GM19395 (cell line): ENCODE measurements around the gene LYZ.
"Not testable (repeated sequence)": the region's sequence is repeated elsewhere in the genome, so short reads cannot be mapped to it uniquely, and the experiment has no call there.

ENCODE experiments used
- ATAC-seq: cut with Tn5 transposase; IDR thresholded peaks from one replicate; pipeline ENCODE4 v1.9.1; 2021; ENCODE audit warnings: mild to moderate bottlenecking, moderate library complexity; ENCODE audit not compliant: unreplicated experiment

The LYZ gene

GRCh38 chr12:69348162-69348938, at the start of gene LYZ:
Gene LYZ (plus strand): TSS chr12:69348381. CDS start chr12:69348409, 28 bp downstream.
- no peak for ATAC-seq

- ATAC-seq, result no peak
Observed at GRCh38 chr12:69298947-69299346, 49.2 kb upstream of the LYZ start.

- no peak for ATAC-seq
Observed at GRCh38 chr12:69304284-69304683, 43.9 kb upstream of the LYZ start.

GRCh38 chr12:69309461-69309860, 38.7 kb upstream of the LYZ start:
- no peak for ATAC-seq

GRCh38 chr12:69313209-69313608, 35.0 kb upstream of the LYZ start:
- ATAC-seq, result no peak

- ATAC-seq, result not testable (repeated sequence)
Observed at GRCh38 chr12:69316784-69317183, 31.4 kb upstream of the LYZ start.

- not testable (repeated sequence) for ATAC-seq
Observed at GRCh38 chr12:69317233-69317632, 30.9 kb upstream of the LYZ start.

GRCh38 chr12:69318225-69318624, 30.0 kb upstream of the LYZ start:
- ATAC-seq, result no peak

- ATAC-seq, result no peak
Observed at GRCh38 chr12:69321351-69321750, 26.8 kb upstream of the LYZ start.

GRCh38 chr12:69324797-69325466, 23.2 kb upstream of the LYZ start:
- ATAC-seq, result peak; percentile 98

- no peak for ATAC-seq
Observed at GRCh38 chr12:69328426-69328825, 19.8 kb upstream of the LYZ start.

GRCh38 chr12:69329669-69330428, 18.3 kb upstream of the LYZ start:
- no peak for ATAC-seq

GRCh38 chr12:69330475-69331473, 17.4 kb upstream of the LYZ start:
- ATAC-seq, result peak; percentile 89

- ATAC-seq, result no peak
Observed at GRCh38 chr12:69331519-69331908, 16.7 kb upstream of the LYZ start.

GRCh38 chr12:69331909-69332684, 16.1 kb upstream of the LYZ start:
- ATAC-seq, result no peak

- no peak for ATAC-seq
Observed at GRCh38 chr12:69332815-69333358, 15.3 kb upstream of the LYZ start.

GRCh38 chr12:69334158-69334557, 14.0 kb upstream of the LYZ start:
- ATAC-seq, result no peak

- ATAC-seq, result no peak
Observed at GRCh38 chr12:69337311-69338090, 10.7 kb upstream of the LYZ start.
